T-helper 17 cell (primary cell): ENCODE results near the gene MLN. TPM values are rescaled to one million over a fixed set of nuclear protein-coding genes. Genes with fewer than 3 reads are reported as not detected.
A peak's percentile ranks its signal among the peaks of the same experiment; 100 is the strongest.
"Not testable (repeated sequence)": the region's sequence is repeated elsewhere in the genome, so short reads cannot be mapped to it uniquely, and the experiment has no call there.

Experiments used
- ATAC-seq: fragments of 150-1000 bp; cut with Tn5 transposase; 2 replicates; pipeline ENCODE4 v1.10.0; 2021; ENCODE audit warnings: mild to moderate bottlenecking, moderate library complexity
- DNase-seq, 3 donors: peaks; one replicate each; pipeline versions ENCODE4 v3.0.0 to v3.0.0-alpha.2; 2020 to 2021
- H3K9me3 ChIP-seq: one replicate; pipeline ENCODE4 v1.7.0; 2013; ENCODE audit warnings: low read length, mild to moderate bottlenecking; ENCODE audit not compliant: control insufficient read depth, poor library complexity, severe bottlenecking
- H3K27ac Mint-ChIP-seq: one replicate; pipeline ENCODE4 v1.8.0; 2022; ENCODE audit warnings: mild to moderate bottlenecking, moderate library complexity, mixed read lengths
- H3K27me3 Mint-ChIP-seq: one replicate; pipeline ENCODE4 v1.8.0; 2022; ENCODE audit warnings: mixed read lengths
- H3K36me3 Mint-ChIP-seq: one replicate; pipeline ENCODE4 v1.8.0; 2022; ENCODE audit warnings: low read depth, mixed read lengths
- H3K4me1 Mint-ChIP-seq: one replicate; pipeline ENCODE4 v1.8.0; 2022; ENCODE audit warnings: mild to moderate bottlenecking, mixed read lengths
- H3K4me3 Mint-ChIP-seq: one replicate; pipeline ENCODE4 v1.8.0; 2022; ENCODE audit warnings: mild to moderate bottlenecking, moderate library complexity, mixed read lengths
- total RNA-seq, 4 donors: library from RNA in 2 of 4; stranded (reverse) in 2 of 4; gene quantifications; one replicate each; pipeline ENCODE4 v1.2.3 and lab custom pipeline; 2022 to 2026

Gene MLN
- total RNA-seq, 2 donors from 2014 or later: not detected

GRCh38 chr6:33841868-33842267 lies 38.1 kb upstream of the MLN start:
- Mint-ChIP-seq H3K27me3 (peaks cover 6% of the 10 kb centered on the region), H3K4me1 (peaks cover 10% of the 10 kb centered on the region), H3K27ac (peak overlapping the region; percentile 9), H3K36me3 (no peaks in the 10 kb centered on the region), H3K4me3 (no peak overlapping the region)
- no peaks in the 10 kb centered on the region for H3K9me3 ChIP-seq
- ATAC-seq: no peak
- no peak for DNase-seq

GRCh38 chr6:33841070-33841469 lies 37.3 kb upstream of the MLN start:
- H3K9me3 ChIP-seq: no peaks in the 10 kb centered on the region
- H3K36me3 Mint-ChIP-seq: no peaks in the 10 kb centered on the region
- H3K27me3 Mint-ChIP-seq: peaks cover 6% of the 10 kb centered on the region
- no peak overlapping the region for H3K27ac Mint-ChIP-seq
- peaks cover 10% of the 10 kb centered on the region for H3K4me1 Mint-ChIP-seq
- no peak for ATAC-seq
- no peak overlapping the region for H3K4me3 Mint-ChIP-seq
- no peak for DNase-seq

GRCh38 chr6:33840048-33840926 lies 36.5 kb upstream of the MLN start:
- no peak for DNase-seq
- peaks cover 10% of the 10 kb centered on the region for H3K4me1 Mint-ChIP-seq
- H3K9me3 ChIP-seq: no peaks in the 10 kb centered on the region
- peaks cover 7% of the 10 kb centered on the region for H3K27me3 Mint-ChIP-seq
- H3K27ac Mint-ChIP-seq: peak overlapping the region; percentile 88
- ATAC-seq: peak; percentile 51
- H3K4me3 Mint-ChIP-seq: peak overlapping the region; percentile 9
- no peaks in the 10 kb centered on the region for H3K36me3 Mint-ChIP-seq

DNA sequence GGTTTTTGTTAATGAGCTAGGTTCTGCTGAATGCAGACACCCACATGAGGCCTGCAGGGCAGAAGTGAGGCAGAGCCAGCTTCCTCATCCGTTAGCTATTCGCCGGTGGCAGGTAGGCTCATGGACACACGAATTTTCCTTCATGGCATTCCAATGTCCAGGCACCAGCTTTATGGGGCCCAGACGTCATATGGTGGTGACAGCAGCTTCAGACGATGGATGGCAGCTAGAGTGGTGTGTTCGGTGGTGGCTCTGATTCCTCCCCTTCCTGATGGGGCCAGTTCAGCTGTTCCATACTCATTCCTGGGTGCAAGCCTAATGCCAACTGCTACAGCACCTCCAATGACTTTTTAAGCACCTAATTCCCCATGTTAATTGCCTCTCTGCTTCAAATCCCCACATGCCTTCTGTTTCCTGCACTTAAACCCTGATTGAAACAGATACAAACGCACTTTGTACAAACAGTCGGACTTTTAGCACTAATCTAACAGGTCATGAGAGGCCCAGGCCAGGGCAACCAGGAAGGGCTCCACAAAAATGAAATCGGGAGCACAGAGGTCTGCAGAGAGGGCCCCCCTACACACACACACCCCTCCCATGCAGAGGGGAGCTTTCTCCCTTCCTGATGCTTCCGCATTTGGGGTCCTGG lies 35.7 kb upstream of the MLN start:
- peaks cover 8% of the 10 kb centered on the region for H3K27me3 Mint-ChIP-seq
- peak overlapping the region; percentile 88 for H3K27ac Mint-ChIP-seq
- no peak for ATAC-seq
- no peaks in the 10 kb centered on the region for H3K9me3 ChIP-seq
- no peak overlapping the region for H3K4me3 Mint-ChIP-seq
- no peak for DNase-seq
- H3K36me3 Mint-ChIP-seq: no peaks in the 10 kb centered on the region
- H3K4me1 Mint-ChIP-seq: peaks cover 10% of the 10 kb centered on the region

- H3K9me3 ChIP-seq: no peaks in the 10 kb centered on the region
- Mint-ChIP-seq H3K36me3 (no peaks in the 10 kb centered on the region), H3K27ac (no peak overlapping the region), H3K27me3 (peaks cover 8% of the 10 kb centered on the region), H3K4me3 (no peak overlapping the region), H3K4me1 (peaks cover 10% of the 10 kb centered on the region)
- DNase-seq (no peak), ATAC-seq (no peak)
These were observed 35.2 kb upstream of the MLN start for GRCh38 chr6:33838983-33839382.

- H3K36me3 Mint-ChIP-seq: peaks cover 2% of the 10 kb centered on the region
- H3K4me3 Mint-ChIP-seq: no peak overlapping the region
- peaks cover 10% of the 10 kb centered on the region for H3K4me1 Mint-ChIP-seq
- peaks cover 11% of the 10 kb centered on the region for H3K27me3 Mint-ChIP-seq
- DNase-seq: no peak
- no peak for ATAC-seq
- H3K9me3 ChIP-seq: no peaks in the 10 kb centered on the region
- no peak overlapping the region for H3K27ac Mint-ChIP-seq
These were observed 34.3 kb upstream of the MLN start for GRCh38 chr6:33837971-33838665.

GRCh38 chr6:33836806-33837469 lies 33.1 kb upstream of the MLN start:
- H3K27me3 Mint-ChIP-seq: peaks cover 11% of the 10 kb centered on the region
- H3K4me3 Mint-ChIP-seq: no peak overlapping the region
- no peak for ATAC-seq
- peaks cover 2% of the 10 kb centered on the region for H3K36me3 Mint-ChIP-seq
- DNase-seq: no peak
- no peaks in the 10 kb centered on the region for H3K9me3 ChIP-seq
- no peak overlapping the region for H3K27ac Mint-ChIP-seq
- peaks cover 10% of the 10 kb centered on the region for H3K4me1 Mint-ChIP-seq

GRCh38 chr6:33834401-33835392 lies 30.9 kb upstream of the MLN start:
- DNase-seq (no peak), ATAC-seq (no peak)
- peaks cover 30% of the 10 kb centered on the region for H3K27me3 Mint-ChIP-seq

GRCh38 chr6:33833599-33833998 lies 29.8 kb upstream of the MLN start:
- no peak for ATAC-seq
- Mint-ChIP-seq H3K27me3 (peaks cover 34% of the 10 kb centered on the region), H3K36me3 (peaks cover 2% of the 10 kb centered on the region), H3K27ac (no peak overlapping the region), H3K4me1 (no peaks in the 10 kb centered on the region), H3K4me3 (no peak overlapping the region)
- no peak for DNase-seq
- no peaks in the 10 kb centered on the region for H3K9me3 ChIP-seq

More at GRCh38 chr6:33834401-33835392, 30.9 kb upstream of the MLN start:
- no peak overlapping the region for H3K27ac Mint-ChIP-seq
- H3K9me3 ChIP-seq: no peaks in the 10 kb centered on the region
- H3K4me1 Mint-ChIP-seq: peaks cover 2% of the 10 kb centered on the region
- H3K4me3 Mint-ChIP-seq: no peak overlapping the region
- peaks cover 2% of the 10 kb centered on the region for H3K36me3 Mint-ChIP-seq

DNA sequence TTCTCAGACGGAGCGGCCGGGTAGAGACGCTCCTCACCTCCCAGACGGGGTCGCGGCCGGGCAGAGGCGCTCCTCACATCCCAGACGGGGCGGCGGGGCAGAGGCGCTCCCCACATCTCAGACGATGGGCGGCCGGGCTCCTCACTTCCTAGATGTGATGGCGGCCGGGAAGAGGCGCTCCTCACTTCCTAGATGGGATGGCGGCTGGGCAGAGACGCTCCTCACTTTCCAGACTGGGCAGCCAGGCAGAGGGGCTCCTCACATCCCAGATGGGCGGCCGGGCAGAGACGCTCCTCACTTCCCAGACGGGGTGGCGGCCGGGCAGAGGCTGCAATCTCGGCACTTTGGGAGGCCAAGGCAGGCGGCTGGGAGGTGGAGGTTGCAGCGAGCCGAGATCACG lies 29.0 kb upstream of the MLN start:
- not testable (repeated sequence) for H3K27ac Mint-ChIP-seq, ATAC-seq, DNase-seq, H3K36me3 Mint-ChIP-seq, H3K4me1 Mint-ChIP-seq, H3K9me3 ChIP-seq, H3K4me3 Mint-ChIP-seq
- H3K27me3 Mint-ChIP-seq: peaks cover 42% of the 10 kb centered on the region

DNA sequence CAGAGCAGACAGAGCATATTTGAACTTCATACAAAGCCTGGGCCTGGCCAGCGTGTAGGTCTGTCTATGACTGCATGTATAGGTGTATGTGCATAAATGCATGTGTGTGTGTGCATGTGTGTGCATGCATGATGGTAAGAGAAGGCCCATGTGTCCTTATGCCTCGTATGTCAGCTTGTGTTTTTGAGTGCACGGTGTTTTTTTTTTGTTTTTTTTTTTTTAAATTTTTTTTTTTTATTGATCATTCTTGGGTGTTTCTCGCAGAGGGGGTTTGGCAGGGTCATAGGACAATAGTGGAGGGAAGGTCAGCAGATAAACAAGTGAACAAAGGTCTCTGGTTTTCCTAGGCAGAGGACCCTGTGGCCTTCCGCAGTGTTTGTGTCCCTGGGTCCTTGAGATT lies 27.9 kb upstream of the MLN start:
- not testable (repeated sequence) for DNase-seq, H3K36me3 Mint-ChIP-seq, H3K9me3 ChIP-seq, H3K4me1 Mint-ChIP-seq, H3K27ac Mint-ChIP-seq, H3K4me3 Mint-ChIP-seq, ATAC-seq
- H3K27me3 Mint-ChIP-seq: peaks cover 42% of the 10 kb centered on the region

DNA sequence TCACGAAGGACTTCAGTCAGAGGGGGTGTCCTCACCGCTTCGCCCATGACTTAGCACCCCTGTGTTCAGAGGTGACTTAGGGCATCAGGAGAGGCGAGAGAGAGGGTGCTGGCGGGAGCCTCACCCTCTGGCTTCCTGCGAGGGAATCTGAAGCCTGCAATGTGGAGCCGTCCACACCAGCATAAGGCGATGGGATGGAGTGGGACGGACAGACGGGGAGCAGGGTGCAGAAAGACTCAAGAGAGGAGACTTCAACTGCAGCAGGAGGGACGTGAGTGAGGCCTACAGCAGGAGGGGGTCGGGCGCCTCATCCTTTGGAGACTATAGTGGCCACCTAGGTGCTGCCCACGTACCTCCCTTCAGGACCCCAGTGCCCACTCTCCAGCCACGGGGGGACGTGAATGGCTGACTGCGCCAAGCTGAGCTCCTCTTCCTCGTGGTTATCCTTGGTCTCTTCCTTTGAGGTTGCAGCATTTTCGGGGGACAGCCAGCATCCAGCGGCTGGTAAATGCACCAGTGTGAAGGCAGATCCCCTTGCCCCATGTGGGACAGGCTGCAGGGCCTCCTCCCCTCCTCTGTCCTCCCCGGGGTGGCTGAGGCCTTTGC lies 26.9 kb upstream of the MLN start:
- peaks cover 2% of the 10 kb centered on the region for H3K36me3 Mint-ChIP-seq
- H3K9me3 ChIP-seq: no peaks in the 10 kb centered on the region
- no peak for ATAC-seq
- no peak for DNase-seq
- H3K27me3 Mint-ChIP-seq: peaks cover 42% of the 10 kb centered on the region
- no peak overlapping the region for H3K4me3 Mint-ChIP-seq
- H3K27ac Mint-ChIP-seq: no peak overlapping the region
- no peaks in the 10 kb centered on the region for H3K4me1 Mint-ChIP-seq
